A172 (cell line): ENCODE results near the gene SEL1L. TPM values are rescaled to one million over a fixed set of nuclear protein-coding genes. Genes with fewer than 3 reads are reported as not detected.
"Not testable (repeated sequence)": the region's sequence is repeated elsewhere in the genome, so short reads cannot be mapped to it uniquely, and the experiment has no call there.

Experiments used
- DNase-seq: peaks from one replicate; pipeline ENCODE4 v3.0.0-alpha.2; 2015; ENCODE audit warnings: low spot score
- total RNA-seq: library from RNA; depleted of rRNA; stranded (reverse); fragments of >200 nt; shearing (Covaris generic); gene quantifications from 2 replicates; pipeline ENCODE4 v1.2.3, GENCODE V29; 2014

Gene SEL1L
- total RNA-seq, 1 experiment from 2014 or later: 40.0 TPM

DNA sequence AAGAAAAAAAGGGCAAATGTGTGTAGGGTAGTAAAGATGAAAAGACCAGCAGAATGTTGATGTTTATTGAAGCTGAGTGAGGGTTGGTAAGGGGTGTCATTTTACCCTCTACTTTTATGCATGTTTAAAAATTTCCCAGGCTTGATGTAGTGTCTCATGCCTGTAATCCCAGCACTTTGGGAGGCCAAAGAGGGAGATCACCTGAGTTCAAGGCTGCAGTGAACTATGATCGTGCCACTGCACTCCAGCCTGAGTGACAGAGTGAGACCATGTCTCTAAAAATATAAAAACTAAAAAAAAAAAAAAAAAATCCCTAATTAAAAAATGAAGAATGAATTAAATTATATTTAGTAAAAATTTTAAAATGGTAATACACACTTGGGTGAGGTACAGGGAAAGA lies 8.5 kb downstream of the SEL1L start:
- no peak for DNase-seq

DNA sequence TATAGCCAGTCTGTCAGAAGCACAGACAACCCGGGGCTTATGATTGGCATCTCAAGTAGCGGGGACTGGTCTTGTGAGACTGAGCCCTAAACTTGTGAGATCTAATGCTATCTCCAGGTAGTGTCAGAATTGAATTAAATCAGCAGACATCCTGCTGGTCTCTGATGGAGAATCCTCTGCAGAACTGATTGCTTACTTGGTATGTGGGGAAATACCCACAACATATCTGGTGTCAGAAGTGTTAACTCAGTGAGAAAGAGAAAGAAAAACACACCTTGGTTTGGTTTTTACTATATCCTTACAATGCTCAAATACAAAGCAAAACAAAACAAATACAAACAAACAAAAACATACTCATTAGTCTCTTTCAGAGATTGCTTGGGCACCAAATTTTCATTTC lies 10.0 kb downstream of the SEL1L start:
- no peak for DNase-seq

DNA sequence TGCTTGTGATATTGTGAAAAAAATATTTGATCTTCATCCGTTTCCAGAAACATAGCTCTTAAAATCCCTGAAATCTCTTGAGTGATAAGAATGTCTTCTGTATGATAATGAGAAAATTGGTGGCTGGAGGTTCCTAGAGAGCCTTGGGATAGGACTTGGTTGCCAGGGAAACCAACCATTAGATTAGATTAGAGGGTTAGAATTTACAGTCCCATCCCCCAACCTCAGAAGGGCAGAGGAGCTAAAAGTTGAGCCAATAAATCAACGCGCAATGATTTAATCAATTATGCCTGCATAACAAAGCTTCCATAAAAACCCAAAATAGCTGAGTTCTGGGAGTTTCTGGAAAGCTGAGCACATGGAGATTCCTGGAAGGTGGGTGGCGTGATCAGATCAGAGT lies 10.6 kb downstream of the SEL1L start:
- no peak for DNase-seq

- DNase-seq: no peak
Measured at GRCh38 chr14:81521356-81521755, 12.3 kb downstream of the SEL1L start.

DNA sequence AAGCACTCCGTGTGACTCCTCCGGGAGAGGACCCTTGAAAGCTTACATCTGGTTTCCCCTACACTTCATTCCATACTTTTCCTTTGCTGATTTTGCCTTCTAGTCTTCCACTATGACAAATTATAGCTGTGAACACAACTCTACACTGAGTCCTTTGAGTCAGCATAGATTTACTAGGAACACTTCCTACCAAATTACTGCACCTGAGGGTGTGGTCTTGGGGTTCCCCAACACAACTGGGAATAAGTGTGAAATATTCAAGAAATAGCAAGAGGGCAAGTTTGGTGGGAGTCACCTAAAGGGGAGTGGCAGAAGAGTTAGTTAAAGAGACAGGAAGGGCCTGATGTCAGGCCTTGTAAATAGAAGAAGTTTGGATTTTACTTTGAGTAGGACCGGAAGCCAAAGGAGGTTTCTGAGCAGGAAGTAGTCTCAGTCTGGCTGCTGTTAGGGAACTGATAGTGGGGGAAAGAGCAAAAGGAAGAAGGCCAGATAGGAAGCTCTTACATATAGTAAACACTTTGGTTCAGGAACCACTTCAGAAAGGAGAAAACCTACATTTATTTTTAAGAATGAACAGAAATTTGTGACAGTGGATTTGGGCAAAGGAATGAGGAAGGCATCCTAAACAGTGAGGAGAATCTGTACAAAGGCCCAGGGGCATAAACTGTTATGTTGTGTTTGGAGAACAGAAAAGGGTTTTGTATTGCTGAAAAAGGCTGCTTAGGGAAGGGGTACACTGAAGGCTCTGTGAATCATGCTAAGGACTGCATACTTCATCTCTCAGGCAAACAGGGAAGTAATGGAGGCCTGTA lies 14.2 kb downstream of the SEL1L start:
- no peak for DNase-seq

- DNase-seq: no peak
Measured at GRCh38 chr14:81517798-81518398, 15.8 kb downstream of the SEL1L start.

DNA sequence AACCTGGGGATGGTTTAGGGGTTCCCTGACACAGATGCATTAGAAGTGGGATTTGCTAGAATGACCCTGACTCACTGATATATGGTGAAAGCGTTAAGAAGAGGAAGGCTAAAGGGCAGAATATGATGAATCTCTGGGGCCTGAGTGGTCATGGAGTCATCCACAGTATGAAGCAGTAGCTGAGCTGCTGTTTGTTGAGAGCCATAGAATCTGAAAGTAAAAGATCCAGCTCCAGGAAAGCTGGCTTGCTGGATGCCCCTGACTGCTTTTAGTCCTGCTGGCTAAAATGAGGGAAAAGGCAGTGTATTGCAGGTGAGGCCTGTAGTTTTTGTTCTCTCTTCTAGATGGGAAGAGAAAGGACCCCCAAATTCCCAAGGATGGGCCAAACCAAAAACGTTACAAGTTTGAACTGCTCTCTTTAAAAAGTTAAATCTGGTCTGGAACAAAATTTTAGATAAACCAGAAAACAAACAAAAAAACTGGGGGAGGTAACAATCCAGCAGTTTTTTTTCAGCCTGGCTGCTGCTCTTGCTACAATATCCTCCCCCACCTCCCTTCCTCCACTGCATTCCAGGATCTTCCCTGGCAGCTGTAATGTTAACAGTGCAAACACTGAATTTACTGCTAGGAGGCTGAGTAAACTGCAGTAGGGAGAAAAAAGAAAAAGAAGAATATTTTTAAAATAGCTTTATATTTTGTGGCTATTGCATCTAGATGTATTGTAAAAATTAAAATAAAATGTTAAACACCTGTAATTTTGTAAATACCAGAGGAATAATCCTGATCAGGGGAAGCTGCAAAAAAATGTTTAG lies 16.5 kb downstream of the SEL1L start:
- DNase-seq: no peak

GRCh38 chr14:81515927-81516326 lies 17.7 kb downstream of the SEL1L start:
- not testable (repeated sequence) for DNase-seq

DNA sequence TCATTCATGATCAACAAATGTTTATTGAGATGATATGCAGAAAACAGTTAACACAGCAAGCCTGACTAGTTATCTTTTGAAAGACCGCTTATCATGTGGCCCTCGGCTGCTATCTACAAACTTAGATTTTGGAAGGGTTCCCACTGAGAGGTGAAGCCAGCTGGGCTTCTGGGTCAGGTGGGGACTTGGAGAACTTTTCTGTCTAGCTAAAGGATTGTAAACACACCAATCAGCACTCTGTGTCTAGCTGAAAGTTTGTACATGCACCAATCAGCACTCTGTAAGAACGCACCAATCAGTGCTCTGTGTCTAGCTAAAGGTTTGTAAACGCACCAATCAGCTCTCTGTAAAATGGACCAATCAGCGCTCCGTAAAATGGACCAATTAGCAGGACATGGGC lies 20.8 kb downstream of the SEL1L start:
- DNase-seq: not testable (repeated sequence)

DNA sequence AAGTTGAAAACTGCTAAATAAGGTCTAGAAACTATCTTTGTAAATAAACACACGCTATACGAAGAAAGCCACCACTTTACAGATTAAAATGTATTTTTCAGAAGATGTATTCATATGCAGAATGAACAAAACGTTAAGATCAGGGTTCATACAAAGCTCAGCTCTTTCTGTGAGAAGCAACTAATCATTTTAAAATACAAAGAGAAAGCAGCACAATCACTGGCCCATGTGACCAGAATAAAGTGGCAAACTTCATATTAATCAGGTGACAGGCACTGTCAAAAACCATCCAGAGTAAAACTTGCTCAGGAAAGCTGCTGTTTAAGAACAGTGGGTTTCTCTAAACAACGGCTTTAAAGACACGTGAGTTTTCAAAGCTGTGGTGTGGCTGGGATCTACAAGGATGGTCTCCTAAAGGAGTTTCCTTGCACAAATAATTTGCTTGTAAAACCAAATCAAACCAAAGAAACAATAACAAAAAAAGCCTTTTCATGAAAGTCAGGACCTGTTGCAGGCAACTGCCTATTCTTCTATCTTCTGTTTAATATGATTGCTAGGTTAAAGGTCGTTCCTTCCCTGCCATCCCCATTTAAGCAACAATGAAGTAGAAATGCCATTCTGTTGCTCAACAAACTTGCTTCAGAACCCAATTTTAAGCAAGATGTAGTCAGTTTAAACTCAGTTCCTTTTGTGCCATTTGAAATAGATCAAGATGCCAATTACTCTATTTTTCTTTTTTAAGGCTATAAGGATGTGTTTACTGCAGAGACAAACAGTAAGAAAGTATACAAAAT lies 22.3 kb downstream of the SEL1L start:
- DNase-seq: no peak

- no peak for DNase-seq
Measured at GRCh38 chr14:81509838-81510452, 23.7 kb downstream of the SEL1L start.

GRCh38 chr14:81509321-81509720 lies 24.3 kb downstream of the SEL1L start:
- no peak for DNase-seq

- DNase-seq: no peak
Measured at GRCh38 chr14:81506487-81506886, 27.2 kb downstream of the SEL1L start.

DNA sequence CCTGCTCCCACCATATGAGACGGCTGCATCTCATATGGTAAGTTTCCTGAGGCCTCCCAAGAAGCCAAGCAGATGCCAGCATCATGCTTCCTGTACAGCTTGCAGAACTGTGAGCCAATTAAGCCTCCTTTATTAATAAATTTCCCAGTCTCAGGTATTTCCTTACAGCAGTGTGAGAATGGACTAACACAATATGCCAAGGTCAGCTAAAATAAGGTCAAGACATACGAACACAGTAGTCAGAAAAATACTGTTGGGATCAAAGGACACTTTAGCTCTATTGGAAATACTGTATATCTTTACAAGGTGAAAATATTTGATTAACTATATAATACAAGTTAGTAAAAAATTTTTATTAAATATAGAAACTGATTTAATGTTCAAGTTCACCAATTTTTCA lies 28.8 kb downstream of the SEL1L start:
- no peak for DNase-seq

GRCh38 chr14:81485781-81486180 lies 47.9 kb downstream of the SEL1L start:
- no peak for DNase-seq

DNA sequence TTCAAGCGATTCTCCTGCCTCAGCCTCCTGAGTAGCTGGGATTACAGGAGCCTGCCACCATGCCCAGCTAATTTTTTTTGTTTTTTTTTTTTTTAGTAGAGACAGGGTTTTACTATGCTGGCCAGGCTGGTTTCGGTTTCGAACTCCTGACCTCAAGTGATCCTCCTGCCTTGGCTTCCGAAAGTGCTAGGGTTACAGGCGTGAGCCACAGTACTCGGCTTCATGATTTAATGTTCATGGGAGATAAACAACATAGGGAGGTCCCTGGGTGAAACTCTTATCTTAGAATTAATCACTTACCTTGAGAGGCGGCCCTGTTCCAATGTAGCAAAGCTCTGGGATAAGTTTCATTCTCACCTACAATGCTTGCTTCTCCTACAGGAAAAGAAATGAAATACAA lies 48.3 kb downstream of the SEL1L start:
- DNase-seq: no peak

DNA sequence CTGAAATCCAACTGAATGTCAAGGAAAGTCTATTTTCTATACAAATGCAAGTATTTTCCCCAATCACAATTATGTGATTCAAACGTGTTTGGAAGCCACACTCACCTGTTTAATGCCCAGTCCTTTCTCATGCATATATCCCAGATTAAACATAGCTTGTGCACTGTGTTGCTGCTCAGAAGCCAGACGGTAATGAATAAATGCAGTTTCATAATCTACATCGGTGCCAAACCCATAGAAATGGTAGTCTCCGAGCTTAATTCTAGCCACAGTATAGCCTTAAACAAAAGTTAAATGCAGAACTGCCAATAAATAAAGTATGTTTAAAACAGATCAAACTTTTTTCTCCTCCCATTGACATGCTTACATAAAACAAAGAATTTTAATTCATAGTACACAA lies 49.5 kb downstream of the SEL1L start:
- DNase-seq: no peak

DNA sequence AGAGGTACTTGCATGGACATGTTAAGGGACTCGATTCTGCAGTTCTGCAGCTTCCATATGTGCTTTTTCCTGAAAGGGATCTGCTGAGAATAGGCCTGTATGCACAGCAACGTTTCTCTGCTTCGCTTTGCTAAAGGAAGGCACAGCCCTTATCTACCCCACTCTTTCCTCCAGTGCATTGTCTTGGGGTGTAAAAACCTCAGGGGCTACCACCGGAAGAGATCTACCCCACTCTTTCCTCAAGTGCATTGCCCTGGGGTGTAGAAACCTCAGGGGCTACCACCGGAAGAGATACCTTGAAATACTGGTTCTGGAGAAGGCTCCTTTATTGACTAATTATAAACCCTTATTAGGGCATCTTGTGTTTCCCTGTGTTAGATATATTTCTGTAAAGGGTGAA lies 52.9 kb downstream of the SEL1L start:
- DNase-seq: no peak

- no peak for DNase-seq
Measured at GRCh38 chr14:81478446-81478845, 55.2 kb downstream of the SEL1L start.

DNA sequence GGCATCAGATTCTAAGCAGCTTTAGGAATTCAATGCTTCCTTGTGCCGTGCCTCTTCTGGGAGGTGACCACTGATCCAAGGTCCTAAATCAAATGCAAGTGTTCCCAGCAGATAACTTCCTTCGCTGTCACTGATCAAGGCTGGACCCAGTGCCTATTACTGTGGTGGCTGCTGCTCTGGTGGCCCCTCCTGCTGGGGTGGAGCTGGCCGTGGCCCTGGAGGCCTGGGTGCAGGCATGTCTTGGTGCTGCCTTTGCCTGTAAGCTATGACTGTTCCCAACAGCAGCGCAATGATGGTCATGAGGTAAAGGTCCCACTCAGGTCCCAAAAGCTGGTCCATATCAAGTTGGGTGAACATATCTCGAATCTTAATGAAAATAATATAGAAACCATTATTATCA lies 56.8 kb downstream of the SEL1L start:
- no peak for DNase-seq

DNA sequence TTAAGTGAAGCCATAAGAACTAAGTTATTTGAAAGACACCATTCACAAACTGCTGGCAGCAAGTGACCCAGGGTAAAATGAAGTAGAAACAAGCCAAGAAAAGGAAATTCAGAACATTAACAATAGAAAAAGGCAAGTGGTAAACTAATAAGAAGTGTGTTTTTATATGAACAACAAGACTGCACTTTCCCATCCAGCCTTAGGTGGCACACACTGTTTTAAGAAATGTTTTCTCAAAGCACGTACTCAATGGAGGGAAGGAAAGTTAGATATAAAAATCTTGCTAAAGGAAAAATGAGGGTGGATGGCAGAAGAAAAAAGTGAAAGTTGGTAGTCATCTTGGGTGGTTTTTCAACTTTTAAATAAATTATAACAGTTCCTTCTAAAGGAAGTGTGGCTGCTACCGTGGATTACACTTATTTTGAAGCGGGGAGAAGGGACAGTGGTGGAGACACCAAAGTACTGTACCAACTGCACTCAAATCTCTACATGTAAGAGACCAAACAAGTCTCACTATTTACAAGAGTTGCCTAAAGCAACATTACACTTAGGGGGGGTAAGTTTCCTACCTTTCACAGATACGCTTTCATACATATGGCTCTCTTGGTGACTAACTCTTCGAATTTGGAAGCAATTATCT lies 58.8 kb downstream of the SEL1L start:
- no peak for DNase-seq
